ENCODE measurements around the gene MRRF. TPM values are rescaled to one million over a fixed set of nuclear protein-coding genes. Genes with fewer than 3 reads are reported as not detected.

MRRF gene
- 32.7 and 34.3 TPM in 2 replicates for total RNA-seq

GRCh38 chr9:122264360-122265148, at the start of gene MRRF, which contains the start of gene RBM18:
TSS of gene MRRF (plus strand) at chr9:122264882. CDS start at chr9:122270892, 6,010 bp downstream.
TSS of gene RBM18 (minus strand) at chr9:122264840. CDS start at chr9:122261492, 3,348 bp downstream.

GRCh38 chr9:122228568-122229484, 35.9 kb upstream of the MRRF start, which contains the start of gene LHX6:
TSS of gene LHX6 (minus strand) at chr9:122228957. CDS start at chr9:122228740, 217 bp downstream.

GRCh38 chr9:122370869-122371755, 106.4 kb downstream of the MRRF start, which contains the start of gene PTGS1:
TSS of gene PTGS1 (plus strand) at chr9:122371024. CDS start at chr9:122371085, 61 bp downstream.

Other genes with a start within 250 kb of the MRRF start
- gene TTLL11, start 171.6 kb upstream of the MRRF start, total RNA-seq, result 1.9 and 3.2 TPM in 2 replicates
- gene NDUFA8, start 105.1 kb upstream of the MRRF start, total RNA-seq, result 52.3 and 53.9 TPM in 2 replicates
- not detected in 2 replicates for gene MORN5, start 105.0 kb upstream of the MRRF start, total RNA-seq
- 0.16 and 1.0 TPM in 2 replicates for gene LHX6, start 35.9 kb upstream of the MRRF start, total RNA-seq
- gene RBM18, start within 50 bp of the MRRF start, total RNA-seq, result 8.5 and 22.2 TPM in 2 replicates
- 36.8 and 61.8 TPM in 2 replicates for gene PTGS1, start 106.1 kb downstream of the MRRF start, total RNA-seq
- not detected in 2 replicates for gene OR1J1, start 213.0 kb downstream of the MRRF start, total RNA-seq
- not detected in 2 replicates for gene OR1J2, start 245.9 kb downstream of the MRRF start, total RNA-seq